SK-N-SH treated with all-trans-retinoic acid at 6 μM for 48 hours (cell line): ENCODE measurements around the gene CFAP57.
"Not testable (repeated sequence)": the region's sequence is repeated elsewhere in the genome, so short reads cannot be mapped to it uniquely, and the experiment has no call there.

Source experiments
- ATAC-seq: fragments of 200-7000 bp; cut with Tn5 transposase; 3 replicates; pipeline ENCODE4 v1.9.1; 2020; ENCODE audit warnings: mild to moderate bottlenecking, moderate library complexity
- ARNTL ChIP-seq: fragments of 450-650 bp; formaldehyde crosslinking; IDR thresholded peaks from 2 replicates; pipeline ENCODE4 v1.5.0; 2020; ENCODE audit warnings: low read depth, mild to moderate bottlenecking, moderate library complexity, borderline replicate concordance
- BACH2 ChIP-seq: fragments of 250-450 bp; sonication (Bioruptor Pico); IDR thresholded peaks from 2 replicates; pipeline ENCODE4 v1.9.0; 2021; ENCODE audit warnings: mild to moderate bottlenecking, borderline replicate concordance
- CSDC2 ChIP-seq: fragments of 250-450 bp; sonication (Bioruptor Pico); IDR thresholded peaks from 2 replicates; pipeline ENCODE4 v1.5.0; 2020; ENCODE audit warnings: mild to moderate bottlenecking, moderate library complexity
- ESRRG ChIP-seq: fragments of 250-450 bp; sonication (Bioruptor Pico); IDR thresholded peaks from 2 replicates; pipeline ENCODE4 v1.6.1; 2021; ENCODE audit warnings: mild to moderate bottlenecking
- GLIS3 ChIP-seq: fragments of 250-450 bp; sonication (Bioruptor Pico); IDR thresholded peaks from 2 replicates; pipeline ENCODE4 v1.5.0; 2020; ENCODE audit warnings: mild to moderate bottlenecking, moderate library complexity
- ISL1 ChIP-seq: fragments of 250-450 bp; sonication (Bioruptor Pico); IDR thresholded peaks from 2 replicates; pipeline ENCODE4 v2.1.2; 2022; ENCODE audit warnings: mild to moderate bottlenecking, moderate library complexity
- OSR1 ChIP-seq: fragments of 250-450 bp; sonication (Bioruptor Pico); IDR thresholded peaks from 2 replicates; pipeline ENCODE4 v1.8.0; 2022; ENCODE audit warnings: moderate library complexity, mild to moderate bottlenecking, inconsistent platforms
- RARB ChIP-seq: fragments of 250-450 bp; sonication (Bioruptor Pico); IDR thresholded peaks from 2 replicates; pipeline ENCODE4 v1.8.0; 2021; ENCODE audit warnings: mild to moderate bottlenecking, moderate library complexity
- SNAI2 ChIP-seq: fragments of 250-450 bp; sonication (Bioruptor Pico); IDR thresholded peaks from 2 replicates; pipeline ENCODE4 v1.5.0; 2020; ENCODE audit warnings: mild to moderate bottlenecking, moderate library complexity
- TCF4 ChIP-seq: fragments of 250-450 bp; sonication (Bioruptor Pico); IDR thresholded peaks from 2 replicates; pipeline ENCODE4 v1.8.0; 2021; ENCODE audit warnings: mild to moderate bottlenecking, moderate library complexity, borderline replicate concordance
- TOX ChIP-seq: fragments of 250-450 bp; sonication (Bioruptor Pico); IDR thresholded peaks from 2 replicates; pipeline ENCODE4 v1.8.0; 2021; ENCODE audit warnings: mild to moderate bottlenecking, moderate library complexity, borderline replicate concordance
- ZC3H10 ChIP-seq: fragments of 250-450 bp; sonication (Bioruptor Pico); IDR thresholded peaks from 2 replicates; pipeline ENCODE4 v1.5.1; 2021; ENCODE audit warnings: mild to moderate bottlenecking, moderate library complexity
- ZFP3 ChIP-seq: fragments of 250-450 bp; sonication (Bioruptor Pico); IDR thresholded peaks from 2 replicates; pipeline ENCODE4 v1.5.0; 2020; ENCODE audit warnings: mild to moderate bottlenecking, moderate library complexity
- ZFP30 ChIP-seq: fragments of 450-650 bp; formaldehyde crosslinking; IDR thresholded peaks from 2 replicates; pipeline ENCODE4 v1.5.0; 2022; ENCODE audit warnings: mild to moderate bottlenecking, moderate library complexity
- ZNF565 ChIP-seq: fragments of 450-650 bp; formaldehyde crosslinking; conservative IDR thresholded peaks from 2 replicates; pipeline ENCODE4 v1.5.0; 2020; ENCODE audit warnings: low read depth, mild to moderate bottlenecking, moderate library complexity
- ZNF70 ChIP-seq: fragments of 450-650 bp; formaldehyde crosslinking; IDR thresholded peaks from 2 replicates; pipeline ENCODE4 v1.5.0; 2020; ENCODE audit warnings: mild to moderate bottlenecking, moderate library complexity
- ZNF8 ChIP-seq: fragments of 450-650 bp; formaldehyde crosslinking; IDR thresholded peaks from 2 replicates; pipeline ENCODE4 v1.5.0; 2020; ENCODE audit warnings: mild to moderate bottlenecking, moderate library complexity
- TF ChIP-seq, protein P1 (sequence below): fragments of 250-450 bp; sonication (Bioruptor Pico); IDR thresholded peaks from 2 replicates; pipeline ENCODE4 v1.5.1; 2021; ENCODE audit warnings: mild to moderate bottlenecking, moderate library complexity
- TF ChIP-seq, protein P2 (sequence below): fragments of 250-450 bp; sonication (Bioruptor Pico); IDR thresholded peaks from 2 replicates; pipeline ENCODE4 v1.5.0; 2020; ENCODE audit warnings: mild to moderate bottlenecking, moderate library complexity
- TF ChIP-seq, protein P3 (sequence below): fragments of 250-450 bp; sonication (Bioruptor Pico); IDR thresholded peaks from 2 replicates; pipeline ENCODE4 v1.5.1; 2020; ENCODE audit warnings: low read depth, mild to moderate bottlenecking, moderate library complexity
- TF ChIP-seq, protein P4 (sequence below): fragments of 250-450 bp; sonication (Bioruptor Pico); IDR thresholded peaks from 2 replicates; pipeline ENCODE4 v1.8.0; 2021; ENCODE audit warnings: low read depth, mild to moderate bottlenecking, moderate library complexity, borderline replicate concordance

Gene CFAP57

DNA sequence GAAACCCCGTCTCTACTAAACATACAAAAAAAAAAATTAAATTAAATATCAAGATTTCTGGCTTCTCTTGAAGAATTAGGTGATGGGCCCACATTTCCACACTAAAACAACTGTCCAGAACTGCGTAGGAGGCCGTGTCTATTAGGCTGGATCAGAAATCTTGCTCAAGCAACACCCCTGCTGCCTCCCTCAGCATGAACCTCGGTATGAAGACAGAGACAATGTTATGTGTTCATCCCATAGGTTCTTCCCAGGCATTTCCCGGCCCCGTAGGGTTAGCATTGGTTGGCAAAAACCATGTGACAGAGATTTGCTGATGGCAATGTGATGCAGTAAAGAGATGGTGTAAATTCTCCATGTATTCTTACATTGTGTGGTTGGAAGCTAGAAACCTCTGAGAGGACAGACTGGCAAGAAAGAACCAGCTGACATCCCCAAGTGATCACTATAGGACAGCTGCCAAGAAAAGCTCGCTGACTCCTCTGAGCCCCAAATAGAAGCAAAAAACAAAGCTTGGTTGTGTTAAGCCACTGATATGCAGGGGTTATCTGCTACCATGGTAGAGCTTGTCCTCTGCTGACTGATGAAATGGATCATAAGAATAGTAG is 34.6 kb upstream of the CFAP57 start:
- no peak for ATAC-seq
- TF ChIP-seq ZFP3 = no peak
- TF ChIP-seq, protein P1, sequence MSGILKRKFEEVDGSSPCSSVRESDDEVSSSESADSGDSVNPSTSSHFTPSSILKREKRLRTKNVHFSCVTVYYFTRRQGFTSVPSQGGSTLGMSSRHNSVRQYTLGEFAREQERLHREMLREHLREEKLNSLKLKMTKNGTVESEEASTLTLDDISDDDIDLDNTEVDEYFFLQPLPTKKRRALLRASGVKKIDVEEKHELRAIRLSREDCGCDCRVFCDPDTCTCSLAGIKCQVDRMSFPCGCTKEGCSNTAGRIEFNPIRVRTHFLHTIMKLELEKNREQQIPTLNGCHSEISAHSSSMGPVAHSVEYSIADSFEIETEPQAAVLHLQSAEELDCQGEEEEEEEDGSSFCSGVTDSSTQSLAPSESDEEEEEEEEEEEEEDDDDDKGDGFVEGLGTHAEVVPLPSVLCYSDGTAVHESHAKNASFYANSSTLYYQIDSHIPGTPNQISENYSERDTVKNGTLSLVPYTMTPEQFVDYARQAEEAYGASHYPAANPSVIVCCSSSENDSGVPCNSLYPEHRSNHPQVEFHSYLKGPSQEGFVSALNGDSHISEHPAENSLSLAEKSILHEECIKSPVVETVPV = no peak
- TF ChIP-seq ZNF70 (CRISPR knock-in tag) = no peak
- TF ChIP-seq TCF4 (CRISPR knock-in tag) = no peak
- TF ChIP-seq, protein P2, sequence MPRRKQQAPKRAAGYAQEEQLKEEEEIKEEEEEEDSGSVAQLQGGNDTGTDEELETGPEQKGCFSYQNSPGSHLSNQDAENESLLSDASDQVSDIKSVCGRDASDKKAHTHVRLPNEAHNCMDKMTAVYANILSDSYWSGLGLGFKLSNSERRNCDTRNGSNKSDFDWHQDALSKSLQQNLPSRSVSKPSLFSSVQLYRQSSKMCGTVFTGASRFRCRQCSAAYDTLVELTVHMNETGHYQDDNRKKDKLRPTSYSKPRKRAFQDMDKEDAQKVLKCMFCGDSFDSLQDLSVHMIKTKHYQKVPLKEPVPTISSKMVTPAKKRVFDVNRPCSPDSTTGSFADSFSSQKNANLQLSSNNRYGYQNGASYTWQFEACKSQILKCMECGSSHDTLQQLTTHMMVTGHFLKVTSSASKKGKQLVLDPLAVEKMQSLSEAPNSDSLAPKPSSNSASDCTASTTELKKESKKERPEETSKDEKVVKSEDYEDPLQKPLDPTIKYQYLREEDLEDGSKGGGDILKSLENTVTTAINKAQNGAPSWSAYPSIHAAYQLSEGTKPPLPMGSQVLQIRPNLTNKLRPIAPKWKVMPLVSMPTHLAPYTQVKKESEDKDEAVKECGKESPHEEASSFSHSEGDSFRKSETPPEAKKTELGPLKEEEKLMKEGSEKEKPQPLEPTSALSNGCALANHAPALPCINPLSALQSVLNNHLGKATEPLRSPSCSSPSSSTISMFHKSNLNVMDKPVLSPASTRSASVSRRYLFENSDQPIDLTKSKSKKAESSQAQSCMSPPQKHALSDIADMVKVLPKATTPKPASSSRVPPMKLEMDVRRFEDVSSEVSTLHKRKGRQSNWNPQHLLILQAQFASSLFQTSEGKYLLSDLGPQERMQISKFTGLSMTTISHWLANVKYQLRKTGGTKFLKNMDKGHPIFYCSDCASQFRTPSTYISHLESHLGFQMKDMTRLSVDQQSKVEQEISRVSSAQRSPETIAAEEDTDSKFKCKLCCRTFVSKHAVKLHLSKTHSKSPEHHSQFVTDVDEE (CRISPR knock-in tag) = no peak
- TF ChIP-seq ZFP30 = no peak
- no peak for TF ChIP-seq TOX
- no peak for TF ChIP-seq GLIS3 (CRISPR knock-in tag)
- no peak for TF ChIP-seq RARB
- TF ChIP-seq OSR1 (CRISPR knock-in tag) = no peak
- TF ChIP-seq ARNTL (CRISPR knock-in tag) = no peak
- no peak for TF ChIP-seq ZC3H10
- TF ChIP-seq, all 23 proteins: peak for 0

DNA sequence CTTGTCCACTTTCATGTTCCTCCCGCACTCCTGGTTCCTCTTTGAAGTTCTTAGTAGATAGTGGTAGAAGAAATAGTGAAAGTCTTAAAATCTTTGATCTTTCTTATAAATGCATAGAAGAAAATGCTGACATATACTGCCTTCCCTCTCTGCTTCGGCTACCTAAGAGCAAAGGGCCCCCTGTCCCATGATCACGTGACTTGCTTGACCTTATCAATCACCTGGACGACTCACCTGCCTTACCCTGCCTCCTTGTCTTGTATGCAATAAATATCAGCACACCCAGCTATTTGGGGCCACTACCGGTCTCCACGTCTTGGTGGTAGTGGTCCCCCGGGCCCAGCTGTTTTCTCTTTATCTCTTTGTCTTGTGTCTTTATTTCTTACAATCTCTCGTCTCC is 32.8 kb upstream of the CFAP57 start:
- ATAC-seq = not testable (repeated sequence)

DNA sequence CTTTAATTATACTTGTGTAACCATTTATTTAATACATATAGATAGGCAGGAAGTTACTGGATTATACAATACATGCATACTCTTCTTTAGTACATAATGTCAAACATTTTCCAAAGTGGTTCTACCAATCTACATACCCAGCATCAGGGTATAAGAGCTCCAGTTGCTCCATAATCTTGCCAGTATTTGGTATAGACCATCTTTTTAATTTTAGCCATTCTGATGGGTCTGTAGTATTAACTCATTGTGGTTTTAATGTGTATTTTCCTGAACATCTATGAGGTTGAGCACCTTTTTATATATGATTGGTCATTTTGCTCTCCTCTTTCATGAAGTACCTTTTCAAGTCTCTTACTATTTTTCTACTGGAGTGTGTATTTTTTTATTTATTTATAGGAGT is 32.1 kb upstream of the CFAP57 start:
- no peak for ATAC-seq
- TF ChIP-seq ESRRG (CRISPR knock-in tag) = no peak
- TF ChIP-seq ISL1 (CRISPR knock-in tag) = no peak
- no peak for TF ChIP-seq ZFP3
- no peak for TF ChIP-seq RARB
- TF ChIP-seq GLIS3 (CRISPR knock-in tag) = no peak
- TF ChIP-seq, protein P3, sequence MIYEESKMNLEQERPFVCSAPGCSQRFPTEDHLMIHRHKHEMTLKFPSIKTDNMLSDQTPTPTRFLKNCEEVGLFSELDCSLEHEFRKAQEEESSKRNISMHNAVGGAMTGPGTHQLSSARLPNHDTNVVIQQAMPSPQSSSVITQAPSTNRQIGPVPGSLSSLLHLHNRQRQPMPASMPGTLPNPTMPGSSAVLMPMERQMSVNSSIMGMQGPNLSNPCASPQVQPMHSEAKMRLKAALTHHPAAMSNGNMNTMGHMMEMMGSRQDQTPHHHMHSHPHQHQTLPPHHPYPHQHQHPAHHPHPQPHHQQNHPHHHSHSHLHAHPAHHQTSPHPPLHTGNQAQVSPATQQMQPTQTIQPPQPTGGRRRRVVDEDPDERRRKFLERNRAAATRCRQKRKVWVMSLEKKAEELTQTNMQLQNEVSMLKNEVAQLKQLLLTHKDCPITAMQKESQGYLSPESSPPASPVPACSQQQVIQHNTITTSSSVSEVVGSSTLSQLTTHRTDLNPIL (CRISPR knock-in tag) = no peak
- TF ChIP-seq, protein P4, sequence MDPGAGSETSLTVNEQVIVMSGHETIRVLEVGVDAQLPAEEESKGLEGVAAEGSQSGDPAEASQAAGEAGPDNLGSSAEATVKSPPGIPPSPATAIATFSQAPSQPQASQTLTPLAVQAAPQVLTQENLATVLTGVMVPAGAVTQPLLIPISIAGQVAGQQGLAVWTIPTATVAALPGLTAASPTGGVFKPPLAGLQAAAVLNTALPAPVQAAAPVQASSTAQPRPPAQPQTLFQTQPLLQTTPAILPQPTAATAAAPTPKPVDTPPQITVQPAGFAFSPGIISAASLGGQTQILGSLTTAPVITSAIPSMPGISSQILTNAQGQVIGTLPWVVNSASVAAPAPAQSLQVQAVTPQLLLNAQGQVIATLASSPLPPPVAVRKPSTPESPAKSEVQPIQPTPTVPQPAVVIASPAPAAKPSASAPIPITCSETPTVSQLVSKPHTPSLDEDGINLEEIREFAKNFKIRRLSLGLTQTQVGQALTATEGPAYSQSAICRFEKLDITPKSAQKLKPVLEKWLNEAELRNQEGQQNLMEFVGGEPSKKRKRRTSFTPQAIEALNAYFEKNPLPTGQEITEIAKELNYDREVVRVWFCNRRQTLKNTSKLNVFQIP (CRISPR knock-in tag) = no peak
- TF ChIP-seq, protein P2 (CRISPR knock-in tag) = no peak
- no peak for TF ChIP-seq TOX
- TF ChIP-seq ZNF8 = no peak
- TF ChIP-seq SNAI2 (CRISPR knock-in tag) = no peak
- TF ChIP-seq ZNF70 (CRISPR knock-in tag) = no peak
- TF ChIP-seq ZNF565 (CRISPR knock-in tag) = no peak

DNA sequence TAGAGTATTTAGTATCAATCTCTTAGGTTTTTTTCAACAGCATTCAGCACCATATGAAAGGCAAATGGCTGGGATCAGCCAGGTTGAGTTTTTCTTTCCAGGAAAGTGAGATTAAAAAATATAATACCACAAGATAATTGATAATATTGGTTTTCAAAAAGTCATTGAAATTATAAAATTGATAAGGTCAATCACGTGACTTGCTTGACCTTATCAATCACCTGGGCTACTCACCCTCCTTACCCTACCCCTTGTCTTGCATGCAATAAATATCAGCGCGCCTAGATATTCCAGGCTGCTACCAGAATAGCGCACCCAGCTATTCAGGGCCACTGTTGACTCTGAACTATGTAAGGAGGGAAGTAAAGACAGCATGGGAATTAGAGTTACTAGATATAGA is 31.5 kb upstream of the CFAP57 start:
- ATAC-seq = no peak
- TF ChIP-seq TOX (no peak), CSDC2 (CRISPR knock-in tag) (no peak), BACH2 (CRISPR knock-in tag) (no peak), ZFP3 (no peak), ZNF8 (no peak), ARNTL (CRISPR knock-in tag) (no peak), OSR1 (CRISPR knock-in tag) (no peak), ZFP30 (no peak), ESRRG (CRISPR knock-in tag) (no peak), RARB (no peak)
